Stimulated activated CD8-positive, alpha-beta memory T cell treated with anti-CD3 and anti-CD28 coated beads, Interleukin-15, amount 100 ng/mL, for 48 hours (primary cell): ENCODE results near the gene MTFMT.

ENCODE experiments used
- DNase-seq, 2 donors: peaks; one replicate each; pipeline ENCODE4 v3.0.0-alpha.2; 2020; ENCODE audit warnings: low read depth in 2 of 2

MTFMT gene

GRCh38 chr15:64987136-64987535 is 42.3 kb downstream of the MTFMT start:
- no peak for DNase-seq

GRCh38 chr15:64985366-64986033 is 43.9 kb downstream of the MTFMT start:
- DNase-seq, result no peak

GRCh38 chr15:64982472-64982871 is 47.0 kb downstream of the MTFMT start:
- no peak for DNase-seq

- no peak for DNase-seq
These were observed 47.5 kb downstream of the MTFMT start for GRCh38 chr15:64981812-64982431.

DNA sequence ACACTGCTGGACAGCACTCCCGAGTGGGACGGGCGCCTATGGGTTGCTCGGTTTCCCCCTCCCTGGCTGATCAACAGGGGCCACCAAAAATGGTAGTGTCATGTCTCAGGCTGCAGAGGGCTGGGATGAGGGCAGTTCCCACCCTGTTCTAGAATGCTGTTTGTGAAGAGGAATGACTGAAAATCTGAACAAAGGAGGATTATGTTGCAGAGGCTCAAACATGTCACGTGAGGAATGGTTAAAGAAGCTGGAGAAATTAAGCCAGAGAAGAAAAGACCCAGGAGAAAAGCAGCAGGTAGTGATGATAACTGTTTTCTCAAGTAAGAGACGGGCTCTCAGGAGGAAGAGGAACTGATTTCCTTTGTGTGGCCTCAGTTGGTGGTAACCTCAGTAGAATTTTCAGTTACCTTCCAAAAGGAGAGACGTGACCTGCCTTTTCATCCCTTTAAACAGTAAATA is 50.2 kb downstream of the MTFMT start:
- DNase-seq, result no peak

- DNase-seq, result no peak
These were observed 54.0 kb downstream of the MTFMT start for GRCh38 chr15:64975390-64975789.

GRCh38 chr15:64970698-64971097 is 58.7 kb downstream of the MTFMT start:
- DNase-seq, result no peak

DNA sequence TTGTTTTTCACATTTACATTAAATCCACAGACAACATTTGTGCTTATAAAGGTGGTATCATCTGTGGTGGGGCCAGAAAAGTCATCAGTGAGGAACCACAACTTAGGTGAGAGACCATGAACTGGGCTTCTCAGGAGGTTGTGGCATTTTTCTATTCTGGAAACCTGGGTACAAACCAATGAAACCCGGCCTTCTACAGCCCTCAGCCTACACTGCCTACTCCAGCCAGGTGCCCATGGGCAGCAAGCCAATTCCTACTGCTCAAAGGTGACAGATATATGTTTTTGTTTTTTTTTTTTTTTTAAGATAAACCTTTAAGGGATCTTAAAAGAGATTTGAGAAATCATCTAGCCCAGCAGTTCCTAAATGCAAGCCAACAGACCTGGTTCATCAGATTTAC is 60.0 kb downstream of the MTFMT start:
- DNase-seq, result no peak

- DNase-seq, result no peak
These were observed 68.4 kb downstream of the MTFMT start for GRCh38 chr15:64961013-64961412.

- DNase-seq, result no peak
These were observed 69.3 kb downstream of the MTFMT start for GRCh38 chr15:64960153-64960552.

DNA sequence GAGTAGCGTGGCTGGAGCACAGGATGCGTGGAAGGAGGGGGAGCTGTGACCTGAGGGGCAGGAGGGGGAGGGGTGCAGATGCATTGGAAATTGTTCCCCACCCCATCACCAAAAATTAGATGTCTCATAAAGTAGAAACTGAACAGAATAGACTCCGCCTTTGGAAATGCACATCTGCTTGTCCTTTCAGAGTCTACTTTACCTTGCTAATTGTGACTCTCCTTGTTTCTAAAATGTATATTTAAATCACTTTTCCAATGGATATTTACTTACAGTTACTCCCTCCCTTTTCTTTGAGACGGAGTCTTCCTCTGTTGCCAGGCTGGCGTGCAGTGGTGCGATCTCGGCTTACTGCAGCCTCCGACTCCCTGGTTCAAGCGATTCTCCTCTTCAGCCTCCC is 70.3 kb downstream of the MTFMT start:
- no peak for DNase-seq

DNA sequence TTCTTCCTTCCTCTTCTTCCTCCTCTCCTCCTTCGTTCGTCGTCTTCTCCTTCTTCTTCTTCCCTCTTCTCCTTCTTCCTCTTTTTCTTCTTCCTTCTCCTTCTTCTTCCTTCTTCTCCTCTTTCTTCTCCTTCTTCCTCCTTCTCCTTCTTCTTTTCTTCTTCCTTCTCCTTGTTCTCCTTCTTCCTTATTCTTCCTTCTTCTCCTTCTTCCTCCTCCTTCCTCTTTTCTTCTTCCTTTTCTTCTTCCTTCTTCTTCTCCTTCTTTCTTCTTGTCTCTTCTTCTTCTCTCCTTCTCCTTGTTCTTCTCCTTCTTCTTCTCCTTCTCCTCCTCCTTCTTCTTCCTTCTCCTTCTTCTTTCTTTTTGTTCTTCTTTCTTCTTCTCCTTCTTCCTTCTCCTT is 75.0 kb downstream of the MTFMT start:
- no peak for DNase-seq

DNA sequence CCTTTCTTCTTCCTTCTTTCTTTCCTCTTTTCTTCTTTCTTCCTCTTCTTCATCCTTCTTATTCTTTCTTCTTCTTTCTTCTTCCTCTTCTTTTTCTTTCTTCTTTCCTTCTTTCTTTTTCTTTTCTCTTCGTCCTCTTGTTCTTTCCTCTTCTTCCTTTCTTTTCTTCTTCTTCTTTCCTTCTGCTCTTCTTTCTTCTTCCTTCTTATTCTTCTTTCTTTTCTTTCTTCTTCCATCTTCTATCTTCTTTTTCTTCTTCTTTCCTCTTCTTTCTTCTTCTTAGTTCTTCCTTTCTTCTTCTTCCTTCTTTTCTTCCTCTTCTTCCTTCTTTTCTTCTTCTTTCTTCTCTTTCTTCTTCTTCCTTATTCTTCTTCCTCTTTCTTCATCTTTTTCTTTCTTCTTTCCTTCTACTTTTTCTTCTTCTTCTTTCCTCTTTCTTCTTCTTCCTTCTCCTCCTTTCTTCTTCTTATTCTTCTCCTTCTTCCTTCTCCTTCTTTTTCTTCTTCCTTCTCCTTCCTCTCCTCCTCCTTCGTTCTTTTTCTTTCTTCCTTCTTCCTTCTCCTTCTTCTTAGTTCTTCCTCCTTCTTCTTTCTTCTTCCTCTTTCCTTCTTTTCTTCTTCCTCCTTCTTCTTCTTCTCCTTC is 77.5 kb downstream of the MTFMT start:
- no peak for DNase-seq
